RWPE2 (cell line): Measurements from ENCODE around the gene GRB10.

Experiments
- ATAC-seq: fragments of 200-7000 bp; cut with Tn5 transposase; 3 replicates; pipeline ENCODE4 v1.9.1; 2021; ENCODE audit warnings: low read depth
- DNase-seq: peaks from one replicate; pipeline ENCODE4 v3.0.0-alpha.2; 2020; ENCODE audit warnings: low spot score
- H3K27ac ChIP-seq: fragments of 450-650 bp; 2 replicates; pipeline ENCODE4 v1.5.1; 2017; ENCODE audit warnings: mild to moderate bottlenecking; ENCODE audit not compliant: poor library complexity, severe bottlenecking
- H3K27me3 ChIP-seq: fragments of 250-450 bp; sonication (Bioruptor Pico); 2 replicates; pipeline ENCODE4 v1.5.1; 2021; ENCODE audit warnings: mild to moderate bottlenecking, moderate library complexity; ENCODE audit not compliant: insufficient read depth, poor library complexity, severe bottlenecking
- H3K36me3 ChIP-seq: fragments of 250-450 bp; sonication (Bioruptor Pico); 2 replicates; pipeline ENCODE4 v1.5.1; 2020; ENCODE audit warnings: low read depth, mild to moderate bottlenecking, moderate library complexity
- H3K4me1 ChIP-seq: fragments of 250-450 bp; sonication (Bioruptor Pico); 2 replicates; pipeline ENCODE4 v1.5.1; 2021; ENCODE audit warnings: mild to moderate bottlenecking, moderate library complexity; ENCODE audit not compliant: insufficient read depth, poor library complexity, severe bottlenecking
- H3K4me3 ChIP-seq: fragments of 250-450 bp; sonication (Bioruptor Pico); 2 replicates; pipeline ENCODE4 v1.5.1; 2021; ENCODE audit warnings: mild to moderate bottlenecking, moderate library complexity; ENCODE audit not compliant: severe bottlenecking
- H3K9me3 ChIP-seq: fragments of 250-450 bp; sonication (Bioruptor Pico); 2 replicates; pipeline ENCODE4 v1.5.1; 2021; ENCODE audit warnings: mild to moderate bottlenecking, moderate library complexity; ENCODE audit not compliant: severe bottlenecking
- CTCF ChIP-seq: fragments of 450-650 bp; IDR thresholded peaks from one replicate; pipeline ENCODE4 v1.5.1; 2017; ENCODE audit warnings: mild to moderate bottlenecking, moderate library complexity; ENCODE audit not compliant: poor library complexity, severe bottlenecking

The GRB10 gene

GRCh38 chr7:50782375-50783208 lies at the start of gene GRB10:
Gene GRB10, minus strand, starts transcription at chr7:50782896. Its CDS starts 50,574 bp downstream, at chr7:50732322.
- Histone ChIP-seq H3K4me3 (peak within 1 kb of the TSS; percentile 30), H3K9me3 (no peaks in the 10 kb centered on the region), H3K4me1 (no peaks in the 10 kb centered on the region), H3K27me3 (no peaks in the 10 kb centered on the region), H3K27ac (no peak within 1 kb of the TSS), H3K36me3 (no peaks in the 10 kb centered on the region)
- DNase-seq: no peak
- ATAC-seq: peak; percentile 73
- peak; percentile 70 for TF ChIP-seq CTCF

- Histone ChIP-seq H3K4me3 (no peak overlapping the region), H3K36me3 (no peaks in the 10 kb centered on the region), H3K4me1 (peaks cover 38% of the 10 kb centered on the region), H3K27me3 (no peaks in the 10 kb centered on the region), H3K9me3 (no peaks in the 10 kb centered on the region), H3K27ac (no peak overlapping the region)
- no peak for TF ChIP-seq CTCF
- DNase-seq: no peak
- no peak for ATAC-seq
Measured at GRCh38 chr7:50828801-50829200, 46.1 kb upstream of the GRB10 start.

GRCh38 chr7:50828116-50828515 lies 45.4 kb upstream of the GRB10 start:
- Histone ChIP-seq H3K36me3 (no peaks in the 10 kb centered on the region), H3K4me1 (peaks cover 34% of the 10 kb centered on the region), H3K27ac (no peak overlapping the region), H3K27me3 (no peaks in the 10 kb centered on the region), H3K4me3 (no peak overlapping the region), H3K9me3 (no peaks in the 10 kb centered on the region)
- no peak for TF ChIP-seq CTCF
- no peak for ATAC-seq
- no peak for DNase-seq

DNA sequence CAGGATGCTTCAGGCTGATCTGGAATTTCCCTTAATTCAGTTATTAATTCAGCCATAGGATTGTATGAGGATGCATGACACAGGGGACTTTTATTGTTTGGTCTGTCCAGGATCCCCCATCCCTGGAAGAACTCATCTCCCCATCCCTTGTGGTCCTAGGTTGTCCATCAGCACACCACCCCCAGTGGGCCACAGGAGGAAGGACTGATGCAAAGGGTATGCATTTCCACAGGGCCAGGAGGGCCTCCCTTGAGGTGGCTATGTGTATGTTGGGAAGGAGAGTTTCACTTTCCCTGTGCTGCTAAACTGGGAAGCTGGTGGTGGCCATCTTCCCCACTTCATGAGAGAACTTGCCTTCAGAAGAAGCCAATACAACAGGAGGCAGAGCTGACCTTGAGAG lies 44.6 kb upstream of the GRB10 start:
- Histone ChIP-seq H3K27ac (peak overlapping the region; percentile 54), H3K27me3 (no peaks in the 10 kb centered on the region), H3K9me3 (no peaks in the 10 kb centered on the region), H3K4me1 (peaks cover 31% of the 10 kb centered on the region), H3K4me3 (no peak overlapping the region), H3K36me3 (no peaks in the 10 kb centered on the region)
- DNase-seq (no peak), ATAC-seq (no peak)
- peak; percentile 11 for TF ChIP-seq CTCF
